Measurements from ENCODE around the gene MAP3K5. TPM values are rescaled to one million over a fixed set of nuclear protein-coding genes. Genes with fewer than 3 reads are reported as not detected.
A peak's percentile ranks its signal among the peaks of the same experiment; 100 is the strongest.

MAP3K5 gene
- total RNA-seq, 1 experiment from 2014 or later = 15.8 TPM

DNA sequence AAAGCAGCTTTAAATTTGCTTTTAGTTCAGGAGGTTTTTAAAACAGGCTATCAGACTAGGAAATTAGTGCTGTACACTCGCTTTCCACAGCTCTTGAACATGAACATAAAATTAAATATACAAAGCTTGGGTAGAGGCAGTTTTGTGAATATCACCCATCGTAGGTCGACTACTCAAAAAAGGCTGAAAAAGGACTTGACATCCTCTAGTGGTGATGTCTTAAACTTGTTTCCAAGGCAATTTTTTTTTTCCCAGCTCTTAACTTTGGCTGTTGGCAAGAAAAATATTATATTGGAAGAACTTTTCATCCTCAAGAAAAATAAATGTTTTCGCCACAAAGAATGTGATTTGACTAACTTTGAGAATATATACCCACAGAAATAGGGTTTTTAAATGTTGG lies 244.9 kb downstream of the MAP3K5 start:
- Mint-ChIP-seq H3K27ac (ENCODE audit: unreplicated experiment) (no peak overlapping the region), H3K27me3 (ENCODE audit: unreplicated experiment) (no peaks in the 10 kb centered on the region), H3K9me3 (ENCODE audit: low read depth, unreplicated experiment) (no peaks in the 10 kb centered on the region), H3K4me1 (ENCODE audit: low read depth, unreplicated experiment) (peaks cover 37% of the 10 kb centered on the region), H3K36me3 (ENCODE audit: insufficient read depth, unreplicated experiment) (peaks cover 27% of the 10 kb centered on the region), H3K4me3 (ENCODE audit: low read depth, unreplicated experiment) (no peak overlapping the region)
- CTCF ChIA-PET = no interaction called here
- no TSS peak for BruUV-seq (replicated peaks)
- intact Hi-C loops (cut with micrococcal nuclease; ENCODE audit: unreplicated experiment) = loop anchor here (1.0 to 10.0 kb wide), 3 partner anchors 168 to 273 kb away; no protein-coding TSS in a partner anchor
- no peak for DNase-seq
- TF ChIP-seq CTCF (IDR thresholded peaks at IDR 0.05; ENCODE audit: unreplicated experiment) = peak; percentile 39

GRCh38 chr6:136546331-136546730 lies 245.9 kb downstream of the MAP3K5 start:
- CTCF ChIA-PET = no interaction called here
- intact Hi-C loops (cut with micrococcal nuclease; ENCODE audit: unreplicated experiment) = loop anchor here (5.0 to 10.0 kb wide), 2 partner anchors 204 to 272 kb away; no protein-coding TSS in a partner anchor
- Mint-ChIP-seq H3K9me3 (ENCODE audit: low read depth, unreplicated experiment) (no peaks in the 10 kb centered on the region), H3K4me3 (ENCODE audit: low read depth, unreplicated experiment) (peak overlapping the region; percentile 40), H3K36me3 (ENCODE audit: insufficient read depth, unreplicated experiment) (peaks cover 23% of the 10 kb centered on the region), H3K4me1 (ENCODE audit: low read depth, unreplicated experiment) (peaks cover 35% of the 10 kb centered on the region), H3K27ac (ENCODE audit: unreplicated experiment) (peak overlapping the region; percentile 39), H3K27me3 (ENCODE audit: unreplicated experiment) (no peaks in the 10 kb centered on the region)
- TF ChIP-seq CTCF (IDR thresholded peaks at IDR 0.05; ENCODE audit: unreplicated experiment) = no peak
- DNase-seq = no peak
- BruUV-seq (replicated peaks) = no TSS peak

DNA sequence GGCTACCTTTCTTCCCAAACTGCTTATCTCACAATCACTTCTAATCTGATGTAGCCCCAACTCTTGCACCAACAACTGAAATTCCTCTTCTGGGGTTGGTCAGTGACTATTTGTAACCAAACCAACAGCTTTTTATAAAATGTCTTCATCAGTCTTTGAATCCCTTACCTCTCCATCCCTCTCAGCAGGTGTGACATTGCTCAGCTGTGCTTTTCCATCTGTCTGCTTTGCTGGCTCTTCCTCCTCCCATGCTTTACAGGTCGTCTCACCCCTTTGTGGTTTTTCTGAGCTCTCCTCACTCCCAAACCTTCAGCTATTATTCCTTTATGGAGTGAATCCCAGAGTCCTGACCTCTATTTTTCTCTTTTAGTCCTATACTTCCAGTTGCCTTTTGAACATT lies 248.0 kb downstream of the MAP3K5 start:
- intact Hi-C loops (cut with micrococcal nuclease; ENCODE audit: unreplicated experiment) = loop anchor here (10.0 kb wide), 1 partner anchor 270 kb away; no protein-coding TSS in a partner anchor
- no peak overlapping the region for H3K4me3 Mint-ChIP-seq (ENCODE audit: low read depth, unreplicated experiment)

GRCh38 chr6:136541395-136541794 lies 250.9 kb downstream of the MAP3K5 start:
- H3K9me3 Mint-ChIP-seq (ENCODE audit: low read depth, unreplicated experiment) = no peaks in the 10 kb centered on the region
- peaks cover 26% of the 10 kb centered on the region for H3K4me1 Mint-ChIP-seq (ENCODE audit: low read depth, unreplicated experiment)
- intact Hi-C loops (cut with micrococcal nuclease; ENCODE audit: unreplicated experiment) = loop anchor here (10.0 kb wide), 1 partner anchor 267 kb away; no protein-coding TSS in a partner anchor
- no peak for TF ChIP-seq CTCF (IDR thresholded peaks at IDR 0.05; ENCODE audit: unreplicated experiment)
- no peak for DNase-seq
- CTCF ChIA-PET = no interaction called here
- no TSS peak for BruUV-seq (replicated peaks)
- no peak overlapping the region for H3K27ac Mint-ChIP-seq (ENCODE audit: unreplicated experiment)
- no peak overlapping the region for H3K4me3 Mint-ChIP-seq (ENCODE audit: low read depth, unreplicated experiment)
- no peaks in the 10 kb centered on the region for H3K27me3 Mint-ChIP-seq (ENCODE audit: unreplicated experiment)
- H3K36me3 Mint-ChIP-seq (ENCODE audit: insufficient read depth, unreplicated experiment) = no peaks in the 10 kb centered on the region

More for the DNA sequence above, 248.0 kb downstream of the MAP3K5 start:
- H3K9me3 Mint-ChIP-seq (ENCODE audit: low read depth, unreplicated experiment) = no peaks in the 10 kb centered on the region
- H3K36me3 Mint-ChIP-seq (ENCODE audit: insufficient read depth, unreplicated experiment) = peaks cover 8% of the 10 kb centered on the region
- no peak for DNase-seq
- H3K4me1 Mint-ChIP-seq (ENCODE audit: low read depth, unreplicated experiment) = peaks cover 47% of the 10 kb centered on the region
- H3K27me3 Mint-ChIP-seq (ENCODE audit: unreplicated experiment) = no peaks in the 10 kb centered on the region
- CTCF ChIA-PET = no interaction called here
- no peak for TF ChIP-seq CTCF (IDR thresholded peaks at IDR 0.05; ENCODE audit: unreplicated experiment)
- BruUV-seq (replicated peaks) = no TSS peak
- H3K27ac Mint-ChIP-seq (ENCODE audit: unreplicated experiment) = no peak overlapping the region
